Measurements from ENCODE around the gene STK39.

GRCh38 chr2:167929484-167929883, 317.9 kb downstream of the STK39 start:
- TF ChIP-seq CTCF (IDR thresholded peaks at IDR 0.05) (no peak), POLR2A (IDR thresholded peaks at IDR 0.05) (no peak)

All from right lobe of liver (tissue), 4 donors.